Ovary (tissue), 9 donors: ENCODE data around the gene SLC7A10. TPM values are rescaled to one million over a fixed set of nuclear protein-coding genes. Genes with fewer than 3 reads are reported as not detected.
"Not testable (repeated sequence)": the region's sequence is repeated elsewhere in the genome, so short reads cannot be mapped to it uniquely, and the experiment has no call there.

Experiments
- DNase-seq, 5 donors: peaks; one replicate each; pipeline ENCODE4 v3.0.0-alpha.2; 2019 to 2020
- H3K27ac ChIP-seq, 2 donors: fragments of 200-600 bp; one replicate each; pipeline versions ENCODE4 v1.5.1 to v1.8.0; 2019 to 2022
- H3K27me3 ChIP-seq: fragments of 200-600 bp; one replicate; pipeline ENCODE4 v1.8.0; 2022
- H3K36me3 ChIP-seq: fragments of 200-600 bp; sonication (generic); one replicate; pipeline ENCODE4 v1.5.1; 2019
- H3K4me1 ChIP-seq: one replicate; pipeline ENCODE4 v1.8.1; 2013; ENCODE audit warnings: mild to moderate bottlenecking, moderate library complexity; ENCODE audit not compliant: insufficient read depth
- H3K4me3 ChIP-seq: fragments of 200-600 bp; sonication (generic); one replicate; pipeline ENCODE4 v1.5.1; 2017
- H3K9me3 ChIP-seq, 2 donors: fragments of 200-600 bp in 1 of 2; sonication (generic) in 1 of 2; one replicate each; pipeline versions ENCODE4 v1.5.1 to v1.8.1; 2013 to 2019; ENCODE audit warnings: mild to moderate bottlenecking in 1 of 2, moderate library complexity in 1 of 2
- CTCF ChIP-seq, 3 donors: fragments of 450-650 bp in 2 of 3; fragments of 200-600 bp in 1 of 3; IDR thresholded peaks; one replicate each; pipeline versions ENCODE4 v1.5.1 to v1.8.0; 2016 to 2022; ENCODE audit warnings: antibody characterized with exemption in 3 of 3, mild to moderate bottlenecking in 1 of 3
- EP300 ChIP-seq: sonication (generic); formaldehyde crosslinking; IDR thresholded peaks from one replicate; pipeline ENCODE4 v1.6.1; 2017; ENCODE audit warnings: antibody characterized with exemption
- POLR2A ChIP-seq: fragments of 450-650 bp; IDR thresholded peaks from one replicate; pipeline ENCODE4 v1.6.1; 2017; ENCODE audit warnings: antibody characterized with exemption, mild to moderate bottlenecking, moderate library complexity
- WGBS, 3 donors: extraction: QIAGEN DNeasy Blood & Tissue Kit in 1 of 3; methylation state at CpG; one replicate each; pipeline versions ENCODE4 v1.1.5 to v1.1.7; 2013 to 2017; 5-methylcytosine and 5-hydroxymethylcytosine counted together
- intact Hi-C, 4 donors: fragments of 100-400 bp; cut with DNase I; formaldehyde crosslinking; loops; one replicate each; pipeline versions ENCODE4 v1.11.0 to v1.15.1; 2022 to 2023
- polyA plus RNA-seq, 2 donors: library from polyadenylated mRNA; stranded (reverse); fragments of 200-250 nt in 1 of 2; fragments of 350-450 nt in 1 of 2; fragmentation: Illumina TruSeq in 1 of 2; extraction: RNeasy Lipid Tissue Mini Kit (QIAGEN cat#74804) in 1 of 2; gene quantifications; one replicate each; pipeline ENCODE4 v1.2.3, GENCODE V29; 2013 to 2014
- total RNA-seq, 7 donors: library from RNA; depleted of rRNA in 2 of 7; stranded (reverse); fragments of >200 nt in 2 of 7; fragmentation: NEBNext Ultra II Directional in 3 of 7; extraction: Animal tissue kit (Norgen Biotek cat#: 25700) in 3 of 7; gene quantifications; one replicate each; pipeline versions ENCODE4 v1.1.0 to v1.2.4, GENCODE V29; 2016 to 2023
- donor health status: DM: no; HTN: no; CAD: no; lungs with moderate emphysema.
- donor health status: DM: no; HTN: no; CAD: no.
- donor health status: Bipolar disorder and iron deficiency.
- donor health status: DM: yes; HTN: yes; CAD: no.
- donor health status: DM: no; HTN: no; CAD: no.
- donor health status: DM: yes; HTN: yes; CAD: no.

SLC7A10 gene
- total and polyA plus RNA-seq, 9 donors, result not detected

DNA sequence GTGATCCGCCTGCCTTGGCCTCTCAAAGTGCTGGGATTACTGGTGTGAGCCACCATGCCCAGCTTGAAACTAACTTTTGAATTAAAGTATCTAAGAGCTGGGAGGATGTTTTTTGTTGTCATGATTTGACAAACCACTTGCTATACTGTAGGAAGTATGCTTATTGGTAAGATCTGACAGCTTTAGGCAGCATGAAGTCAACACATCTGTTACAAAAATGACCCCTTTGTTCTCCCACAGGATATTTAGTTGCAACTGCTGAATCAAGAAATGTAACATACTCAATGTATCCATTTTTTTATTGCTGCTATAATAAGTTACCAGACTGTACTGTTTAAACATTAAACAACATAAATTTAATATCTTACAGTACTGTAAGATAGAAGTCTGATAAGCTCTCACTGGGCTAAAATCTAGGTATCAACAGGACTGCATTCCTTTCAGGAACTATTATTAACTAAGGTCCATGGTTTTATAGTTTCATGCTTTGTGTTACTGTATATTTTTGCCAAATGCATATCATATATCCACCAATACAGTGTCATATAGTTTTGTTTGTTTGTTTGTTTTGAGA, 54.3 kb downstream of the SLC7A10 start:
- H3K27me3 ChIP-seq, result no peaks in the 10 kb centered on the region
- WGBS, 3 donors, result 95 to 100% (median 100%) methylated on average over 1 of the region's 1 CpG
- H3K9me3 ChIP-seq, result no peaks in the 10 kb centered on the region
- no peaks in the 10 kb centered on the region for H3K36me3 ChIP-seq
- no peak for DNase-seq
- no peak overlapping the region for H3K4me3 ChIP-seq
- TF ChIP-seq EP300, result no peak
- no peak for TF ChIP-seq CTCF (IDR thresholded peaks at IDR 0.05)
- no peak for TF ChIP-seq POLR2A
- intact Hi-C loops, result no loop called here
- H3K27ac ChIP-seq, result no peak overlapping the region
- peaks cover 7% of the 10 kb centered on the region for H3K4me1 ChIP-seq

DNA sequence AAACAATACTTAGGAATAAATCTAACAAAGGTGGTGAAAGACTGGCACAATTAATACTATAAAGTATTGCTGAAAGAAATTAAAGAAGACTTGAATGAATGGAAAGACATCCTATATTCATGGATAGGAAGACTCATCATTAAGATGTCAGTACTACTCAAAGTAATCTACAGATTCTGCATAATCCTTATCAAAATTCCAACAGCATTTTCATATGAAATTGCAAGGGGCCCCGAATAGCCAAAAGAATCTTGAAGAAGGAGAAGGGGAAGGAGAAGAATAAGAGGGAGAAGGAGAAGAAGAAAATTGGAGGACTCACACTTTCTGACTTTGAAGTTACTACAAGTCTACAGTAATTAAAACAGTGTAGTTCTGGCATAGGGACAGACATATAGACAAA, 57.1 kb downstream of the SLC7A10 start:
- Histone ChIP-seq H3K4me1 (no peaks in the 10 kb centered on the region), H3K9me3 (no peaks in the 10 kb centered on the region), H3K36me3 (no peaks in the 10 kb centered on the region), H3K27ac (no peak overlapping the region), H3K27me3 (no peaks in the 10 kb centered on the region), H3K4me3 (no peak overlapping the region)
- DNase-seq, result no peak
- intact Hi-C loops, result no loop called here
- TF ChIP-seq EP300 (no peak), POLR2A (no peak), CTCF (IDR thresholded peaks at IDR 0.05) (no peak)
- WGBS, 3 donors, result 79 to 89% (median 87%) methylated on average over 1 of the region's 1 CpG

GRCh38 chr19:33167438-33167837, 58.2 kb downstream of the SLC7A10 start:
- intact Hi-C loops, result no loop called here
- no peak for TF ChIP-seq POLR2A
- no peak for TF ChIP-seq CTCF (IDR thresholded peaks at IDR 0.05)
- no peak for TF ChIP-seq EP300
- H3K9me3 ChIP-seq, result no peaks in the 10 kb centered on the region
- WGBS, 3 donors, result 97 to 100% (median 98%) methylated on average over 1 of the region's 1 CpG
- no peaks in the 10 kb centered on the region for H3K27me3 ChIP-seq
- H3K4me1 ChIP-seq, result no peaks in the 10 kb centered on the region
- no peak for DNase-seq
- no peak overlapping the region for H3K4me3 ChIP-seq
- no peak overlapping the region for H3K27ac ChIP-seq
- no peaks in the 10 kb centered on the region for H3K36me3 ChIP-seq

GRCh38 chr19:33166037-33166436, 59.6 kb downstream of the SLC7A10 start:
- intact Hi-C loops, result not testable (repeated sequence)

DNA sequence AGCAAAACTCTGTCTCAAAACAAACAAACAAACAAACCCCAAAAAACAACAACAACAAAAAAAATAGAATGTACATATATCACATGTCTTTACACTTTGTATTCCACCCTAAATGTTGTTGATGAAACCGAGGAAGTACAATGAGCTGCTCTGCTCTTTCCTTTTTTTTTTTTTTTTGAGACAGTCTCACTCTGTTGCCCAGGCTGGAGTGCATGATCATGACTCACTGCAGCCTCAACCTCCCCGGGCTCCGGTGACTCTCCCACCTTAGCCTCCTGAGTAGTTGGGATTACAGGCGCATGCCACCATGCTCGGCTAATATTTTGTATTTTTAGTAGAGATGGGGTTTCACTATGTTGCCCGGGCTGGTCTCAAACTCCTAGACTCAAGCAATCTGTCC, 62.2 kb downstream of the SLC7A10 start:
- no peaks in the 10 kb centered on the region for H3K27me3 ChIP-seq
- no peaks in the 10 kb centered on the region for H3K4me1 ChIP-seq
- TF ChIP-seq CTCF (IDR thresholded peaks at IDR 0.05), result no peak
- TF ChIP-seq POLR2A, result no peak
- TF ChIP-seq EP300, result no peak
- H3K4me3 ChIP-seq, result no peak overlapping the region
- no peaks in the 10 kb centered on the region for H3K36me3 ChIP-seq
- no peak for DNase-seq
- no peaks in the 10 kb centered on the region for H3K9me3 ChIP-seq
- intact Hi-C loops, result no loop called here
- no peak overlapping the region for H3K27ac ChIP-seq
- WGBS, 3 donors, result 82 to 90% (median 88%) methylated on average over 6 of the region's 6 CpGs

More at GRCh38 chr19:33166037-33166436, 59.6 kb downstream of the SLC7A10 start:
- H3K27ac ChIP-seq, H3K4me3 ChIP-seq, DNase-seq, H3K9me3 ChIP-seq, H3K36me3 ChIP-seq, H3K4me1 ChIP-seq, H3K27me3 ChIP-seq: not testable (repeated sequence)
- 54 to 60% (median 55%) methylated on average over 6 of the region's 6 CpGs for WGBS, 3 donors
